ENCODE data around the gene MAP3K9.

The MAP3K9 gene

DNA sequence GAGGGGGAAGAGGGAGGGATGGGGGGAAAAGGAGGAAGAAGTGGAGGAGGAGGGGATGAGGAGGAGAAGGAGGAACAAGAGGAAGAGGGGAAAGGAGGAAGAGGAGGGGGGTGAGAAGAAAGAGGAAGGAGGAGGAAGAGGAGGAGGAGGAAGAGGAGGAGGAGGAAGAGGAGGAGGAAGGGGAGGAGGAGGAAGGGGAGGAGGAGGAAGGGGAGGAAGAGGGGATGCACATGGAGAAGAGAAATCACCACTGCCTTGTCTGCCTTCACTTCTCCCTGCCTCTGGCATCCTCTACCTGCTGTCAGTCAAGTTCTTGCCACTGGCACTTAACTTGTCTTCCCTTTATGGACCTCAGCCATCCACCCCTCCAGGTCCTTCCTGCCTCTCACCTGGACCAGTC is 107.7 kb downstream of the MAP3K9 start:
- no peak for DNase-seq (ENCODE audit: low spot score)
- in situ Hi-C loops (cut with MboI; ENCODE audit: low sequenced_read_pairs, unreplicated experiment), result no loop called here
- TF ChIP-seq, protein P1, sequence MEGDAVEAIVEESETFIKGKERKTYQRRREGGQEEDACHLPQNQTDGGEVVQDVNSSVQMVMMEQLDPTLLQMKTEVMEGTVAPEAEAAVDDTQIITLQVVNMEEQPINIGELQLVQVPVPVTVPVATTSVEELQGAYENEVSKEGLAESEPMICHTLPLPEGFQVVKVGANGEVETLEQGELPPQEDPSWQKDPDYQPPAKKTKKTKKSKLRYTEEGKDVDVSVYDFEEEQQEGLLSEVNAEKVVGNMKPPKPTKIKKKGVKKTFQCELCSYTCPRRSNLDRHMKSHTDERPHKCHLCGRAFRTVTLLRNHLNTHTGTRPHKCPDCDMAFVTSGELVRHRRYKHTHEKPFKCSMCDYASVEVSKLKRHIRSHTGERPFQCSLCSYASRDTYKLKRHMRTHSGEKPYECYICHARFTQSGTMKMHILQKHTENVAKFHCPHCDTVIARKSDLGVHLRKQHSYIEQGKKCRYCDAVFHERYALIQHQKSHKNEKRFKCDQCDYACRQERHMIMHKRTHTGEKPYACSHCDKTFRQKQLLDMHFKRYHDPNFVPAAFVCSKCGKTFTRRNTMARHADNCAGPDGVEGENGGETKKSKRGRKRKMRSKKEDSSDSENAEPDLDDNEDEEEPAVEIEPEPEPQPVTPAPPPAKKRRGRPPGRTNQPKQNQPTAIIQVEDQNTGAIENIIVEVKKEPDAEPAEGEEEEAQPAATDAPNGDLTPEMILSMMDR (IDR thresholded peaks at IDR 0.05; ENCODE audit: borderline replicate concordance, control extremely low read depth, extremely low read depth, insufficient read depth, missing control alignments), result no peak

- DNase-seq (ENCODE audit: low spot score), result no peak
- TF ChIP-seq, protein P1 (IDR thresholded peaks at IDR 0.05; ENCODE audit: borderline replicate concordance, control extremely low read depth, extremely low read depth, insufficient read depth, missing control alignments), result no peak
- in situ Hi-C loops (cut with MboI; ENCODE audit: low sequenced_read_pairs, unreplicated experiment), result no loop called here
Measured at GRCh38 chr14:70700955-70701585, 108.2 kb downstream of the MAP3K9 start.

GRCh38 chr14:70699646-70700045 is 109.7 kb downstream of the MAP3K9 start:
- TF ChIP-seq, protein P1 (IDR thresholded peaks at IDR 0.05; ENCODE audit: borderline replicate concordance, control extremely low read depth, extremely low read depth, insufficient read depth, missing control alignments), result no peak
- no peak for DNase-seq (ENCODE audit: low spot score)
- in situ Hi-C loops (cut with MboI; ENCODE audit: low sequenced_read_pairs, unreplicated experiment), result no loop called here

DNA sequence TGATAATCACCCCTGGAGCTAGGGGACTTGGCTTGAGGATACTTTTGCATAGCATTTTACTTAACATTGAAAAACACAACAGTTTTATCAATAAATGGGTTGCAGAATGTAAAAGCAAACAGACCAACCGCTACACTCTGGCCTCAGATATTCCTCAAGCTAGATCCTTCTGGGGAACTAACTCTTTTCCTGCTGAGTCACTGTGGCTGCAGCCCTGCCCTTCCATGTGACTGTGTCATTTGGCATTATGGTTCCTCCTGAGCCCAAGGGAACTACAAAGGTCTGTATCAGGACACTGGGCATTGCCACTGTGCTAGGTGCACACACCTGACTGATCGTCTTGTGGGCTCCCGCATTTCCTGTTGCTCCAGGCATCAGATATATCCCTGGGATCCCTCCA is 111.0 kb downstream of the MAP3K9 start:
- in situ Hi-C loops (cut with MboI; ENCODE audit: low sequenced_read_pairs, unreplicated experiment), result no loop called here
- TF ChIP-seq, protein P1 (IDR thresholded peaks at IDR 0.05; ENCODE audit: borderline replicate concordance, control extremely low read depth, extremely low read depth, insufficient read depth, missing control alignments), result no peak
- no peak for DNase-seq (ENCODE audit: low spot score)

DNA sequence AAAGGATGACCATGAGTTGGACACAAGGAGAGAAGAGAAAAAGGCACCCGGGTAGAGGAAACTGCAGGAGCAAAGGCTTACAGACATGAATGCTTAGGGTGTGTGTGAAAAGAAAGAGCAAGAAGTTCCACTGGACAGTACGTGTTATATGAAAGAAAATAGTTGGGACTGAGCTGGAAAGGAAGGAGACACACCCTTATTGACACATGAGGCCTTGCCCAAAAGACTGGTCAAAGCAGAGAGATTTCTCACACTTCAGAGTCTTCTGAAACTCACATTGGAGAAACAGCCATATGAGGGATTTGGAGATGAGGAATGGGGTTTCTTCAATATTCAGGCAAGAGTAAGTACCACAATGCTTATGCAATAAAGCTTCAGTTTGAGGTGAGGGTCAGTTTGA is 111.6 kb downstream of the MAP3K9 start:
- no peak for DNase-seq (ENCODE audit: low spot score)
- in situ Hi-C loops (cut with MboI; ENCODE audit: low sequenced_read_pairs, unreplicated experiment), result no loop called here
- TF ChIP-seq, protein P1 (IDR thresholded peaks at IDR 0.05; ENCODE audit: borderline replicate concordance, control extremely low read depth, extremely low read depth, insufficient read depth, missing control alignments), result no peak

- TF ChIP-seq, protein P1 (IDR thresholded peaks at IDR 0.05; ENCODE audit: borderline replicate concordance, control extremely low read depth, extremely low read depth, insufficient read depth, missing control alignments), result no peak
- DNase-seq (ENCODE audit: low spot score), result no peak
- in situ Hi-C loops (cut with MboI; ENCODE audit: low sequenced_read_pairs, unreplicated experiment), result no loop called here
Measured at GRCh38 chr14:70696026-70696425, 113.3 kb downstream of the MAP3K9 start.

All from GM13976 (cell line).